Activated CD8-positive, alpha-beta T cell treated with anti-CD3 and anti-CD28 coated beads for 36 hours (primary cell): ENCODE data around the gene SEC31B. TPM values are rescaled to one million over a fixed set of nuclear protein-coding genes. Genes with fewer than 3 reads are reported as not detected.

Experiments used
- ATAC-seq: fragments of 200-7000 bp; cut with Tn5 transposase; one replicate; pipeline ENCODE4 v1.10.0; 2021; ENCODE audit warnings: mild to moderate bottlenecking, moderate library complexity
- CTCF ChIA-PET: fragments of 350-600 bp; sonication (Branson Sonifier 250); formaldehyde crosslinking; loops from one replicate; lab custom pipeline; 2021; ENCODE audit warnings: antibody characterized with exemption; lab: Charles Lee
- POLR2A ChIA-PET: fragments of 350-600 bp; sonication (Branson Sonifier 250); formaldehyde crosslinking; loops from one replicate; lab custom pipeline; 2021; ENCODE audit warnings: antibody characterized with exemption; lab: Charles Lee
- DNase-seq: peaks from one replicate; pipeline ENCODE4 v3.0.0-alpha.2; 2020
- H3K27ac Mint-ChIP-seq: one replicate; pipeline ENCODE4 v1.8.0; 2021; ENCODE audit warnings: mild to moderate bottlenecking, mixed read lengths
- H3K27me3 Mint-ChIP-seq: one replicate; pipeline ENCODE4 v1.8.0; 2021; ENCODE audit warnings: mixed read lengths
- H3K36me3 Mint-ChIP-seq: one replicate; pipeline ENCODE4 v1.8.0; 2021; ENCODE audit warnings: low read depth, mixed read lengths
- H3K4me1 Mint-ChIP-seq: one replicate; pipeline ENCODE4 v1.8.0; 2021; ENCODE audit warnings: low read depth, mixed read lengths
- H3K4me3 Mint-ChIP-seq: one replicate; pipeline ENCODE4 v1.8.0; 2021; ENCODE audit warnings: mild to moderate bottlenecking, moderate library complexity, mixed read lengths
- H3K9me3 Mint-ChIP-seq: one replicate; pipeline ENCODE4 v1.8.0; 2021; ENCODE audit warnings: mixed read lengths
- CTCF ChIP-seq: fragments of 200-600 bp; IDR thresholded peaks from one replicate; pipeline ENCODE4 v1.8.0; 2022; ENCODE audit warnings: antibody characterized with exemption, mild to moderate bottlenecking
- intact Hi-C: fragments of 100-400 bp; cut with micrococcal nuclease; formaldehyde crosslinking; loops from one replicate; pipeline ENCODE4 v1.10.0; 2022
- total RNA-seq, 2 experiments: library from RNA; stranded (reverse); gene quantifications; one replicate each; pipeline ENCODE4 v1.2.3, GENCODE V29; 2021

The SEC31B gene
- total RNA-seq, 2 experiments from 2014 or later = 34.2 to 40.6 TPM

- H3K4me3 Mint-ChIP-seq = no peak overlapping the region
- ATAC-seq (no peak), DNase-seq (no peak)
- no peaks in the 10 kb centered on the region for H3K9me3 Mint-ChIP-seq
- ChIA-PET POLR2A (interaction anchor here (0.7 to 1.7 kb wide), 4 partner anchors 9 to 178 kb away, joined by 3 to 7 read pairs (median 6); partner anchors contain the start of gene NDUFB8), CTCF (interaction anchor here (0.9 to 8.1 kb wide), 6 partner anchors 9 to 182 kb away, joined by 3 to 134 read pairs (median 73); partner anchors contain the start of genes NDUFB8 and SCD)
- H3K4me1 Mint-ChIP-seq = peaks cover 19% of the 10 kb centered on the region
- H3K27me3 Mint-ChIP-seq = no peaks in the 10 kb centered on the region
- H3K36me3 Mint-ChIP-seq = peaks cover 26% of the 10 kb centered on the region
- intact Hi-C loops = loop anchor here (10.0 kb wide), 1 partner anchor 866 kb away; the partner anchor contains the start of gene ENTPD7
- H3K27ac Mint-ChIP-seq = peak overlapping the region; percentile 63
- no peak for TF ChIP-seq CTCF
Measured at GRCh38 chr10:100520811-100521210, 1.1 kb upstream of the SEC31B start.

- Mint-ChIP-seq H3K4me3 (no peak overlapping the region), H3K36me3 (peaks cover 22% of the 10 kb centered on the region), H3K9me3 (no peaks in the 10 kb centered on the region), H3K27me3 (no peaks in the 10 kb centered on the region), H3K4me1 (peaks cover 18% of the 10 kb centered on the region), H3K27ac (peak overlapping the region; percentile 52)
- POLR2A ChIA-PET = interaction anchor here (1.0 to 2.6 kb wide), 10 partner anchors 8 to 180 kb away, joined by 3 to 12 read pairs (median 4); partner anchors contain the start of gene HIF1AN
- peak; percentile 82 for DNase-seq
- intact Hi-C loops = loop anchor here (5.0 kb wide), 1 partner anchor 36 kb away; no protein-coding TSS in a partner anchor
- TF ChIP-seq CTCF = peak; percentile 97
- peak; percentile 86 for ATAC-seq
- CTCF ChIA-PET = interaction anchor here (0.6 to 8.1 kb wide), 43 partner anchors 9 to 1287 kb away, joined by 3 to 134 read pairs (median 5); partner anchors contain the start of genes HIF1AN, NDUFB8 and SCD
Measured at GRCh38 chr10:100518761-100519241, 860 bp downstream of the SEC31B start.

GRCh38 chr10:100516847-100517246 lies 2.8 kb downstream of the SEC31B start:
- POLR2A ChIA-PET = interaction anchor here (0.7 to 2.6 kb wide), 4 partner anchors 12 to 173 kb away, joined by 3 to 12 read pairs (median 4); no protein-coding TSS in a partner anchor
- Mint-ChIP-seq H3K4me3 (no peak overlapping the region), H3K27me3 (no peaks in the 10 kb centered on the region), H3K36me3 (peaks cover 32% of the 10 kb centered on the region), H3K9me3 (no peaks in the 10 kb centered on the region), H3K27ac (no peak overlapping the region), H3K4me1 (peaks cover 28% of the 10 kb centered on the region)
- DNase-seq (no peak), ATAC-seq (no peak)
- intact Hi-C loops = loop anchor here (5.0 kb wide), 1 partner anchor 35 kb away; no protein-coding TSS in a partner anchor
- CTCF ChIA-PET = interaction anchor here (1.6 to 8.1 kb wide), 10 partner anchors 7 to 180 kb away, joined by 3 to 134 read pairs (median 42); partner anchors contain the start of genes HIF1AN, NDUFB8 and SCD
- no peak for TF ChIP-seq CTCF

- no peak for ATAC-seq
- no peak for TF ChIP-seq CTCF
- Mint-ChIP-seq H3K4me1 (peaks cover 41% of the 10 kb centered on the region), H3K27me3 (no peaks in the 10 kb centered on the region), H3K36me3 (peaks cover 34% of the 10 kb centered on the region), H3K27ac (no peak overlapping the region), H3K4me3 (no peak overlapping the region), H3K9me3 (no peaks in the 10 kb centered on the region)
- POLR2A ChIA-PET = interaction anchor here (1.0 to 1.6 kb wide), 2 partner anchors 8 to 12 kb away, joined by 3 to 5 read pairs; no protein-coding TSS in a partner anchor
- no peak for DNase-seq
- CTCF ChIA-PET = interaction anchor here (1.1 to 8.1 kb wide), 3 partner anchors 32 to 145 kb away, joined by 3 to 134 read pairs (median 6); no protein-coding TSS in a partner anchor
- intact Hi-C loops = loop anchor here (5.0 kb wide), 1 partner anchor 33 kb away; no protein-coding TSS in a partner anchor
Measured at GRCh38 chr10:100515612-100516011, 4.0 kb downstream of the SEC31B start.
